SK-N-SH treated with all-trans-retinoic acid at 6 μM for 48 hours (cell line): ENCODE data around the gene TAS2R3.

ENCODE experiments used
- ATAC-seq: fragments of 200-7000 bp; cut with Tn5 transposase; 3 replicates; pipeline ENCODE4 v1.9.1; 2020; ENCODE audit warnings: mild to moderate bottlenecking, moderate library complexity
- ARNTL ChIP-seq: fragments of 450-650 bp; formaldehyde crosslinking; IDR thresholded peaks from 2 replicates; pipeline ENCODE4 v1.5.0; 2020; ENCODE audit warnings: low read depth, mild to moderate bottlenecking, moderate library complexity, borderline replicate concordance
- BACH2 ChIP-seq: fragments of 250-450 bp; sonication (Bioruptor Pico); IDR thresholded peaks from 2 replicates; pipeline ENCODE4 v1.9.0; 2021; ENCODE audit warnings: mild to moderate bottlenecking, borderline replicate concordance
- CREB5 ChIP-seq: fragments of 250-450 bp; sonication (Bioruptor Pico); IDR thresholded peaks from 2 replicates; pipeline ENCODE4 v1.5.1; 2020; ENCODE audit warnings: low read depth, mild to moderate bottlenecking, moderate library complexity
- CSDC2 ChIP-seq: fragments of 250-450 bp; sonication (Bioruptor Pico); IDR thresholded peaks from 2 replicates; pipeline ENCODE4 v1.5.0; 2020; ENCODE audit warnings: mild to moderate bottlenecking, moderate library complexity
- CSRNP3 ChIP-seq: fragments of 250-450 bp; sonication (Bioruptor Pico); IDR thresholded peaks from 2 replicates; pipeline ENCODE4 v1.5.1; 2021; ENCODE audit warnings: mild to moderate bottlenecking, moderate library complexity
- ESRRG ChIP-seq: fragments of 250-450 bp; sonication (Bioruptor Pico); IDR thresholded peaks from 2 replicates; pipeline ENCODE4 v1.6.1; 2021; ENCODE audit warnings: mild to moderate bottlenecking
- GLIS3 ChIP-seq: fragments of 250-450 bp; sonication (Bioruptor Pico); IDR thresholded peaks from 2 replicates; pipeline ENCODE4 v1.5.0; 2020; ENCODE audit warnings: mild to moderate bottlenecking, moderate library complexity
- ISL1 ChIP-seq: fragments of 250-450 bp; sonication (Bioruptor Pico); IDR thresholded peaks from 2 replicates; pipeline ENCODE4 v2.1.2; 2022; ENCODE audit warnings: mild to moderate bottlenecking, moderate library complexity
- OSR1 ChIP-seq: fragments of 250-450 bp; sonication (Bioruptor Pico); IDR thresholded peaks from 2 replicates; pipeline ENCODE4 v1.8.0; 2022; ENCODE audit warnings: moderate library complexity, mild to moderate bottlenecking, inconsistent platforms
- PATZ1 ChIP-seq: fragments of 250-450 bp; sonication (Bioruptor Pico); IDR thresholded peaks from 2 replicates; pipeline ENCODE4 v1.8.0; 2020; ENCODE audit warnings: mild to moderate bottlenecking, moderate library complexity, borderline replicate concordance
- PPARA ChIP-seq: fragments of 250-450 bp; sonication (Bioruptor Pico); IDR thresholded peaks from 2 replicates; pipeline ENCODE4 v1.5.0; 2020; ENCODE audit warnings: mild to moderate bottlenecking, borderline replicate concordance
- SNAI2 ChIP-seq: fragments of 250-450 bp; sonication (Bioruptor Pico); IDR thresholded peaks from 2 replicates; pipeline ENCODE4 v1.5.0; 2020; ENCODE audit warnings: mild to moderate bottlenecking, moderate library complexity
- TSHZ2 ChIP-seq: fragments of 250-450 bp; sonication (Bioruptor Pico); IDR thresholded peaks from 2 replicates; pipeline ENCODE4 v1.5.0; 2020; ENCODE audit warnings: mild to moderate bottlenecking, moderate library complexity
- ZC3H10 ChIP-seq: fragments of 250-450 bp; sonication (Bioruptor Pico); IDR thresholded peaks from 2 replicates; pipeline ENCODE4 v1.5.1; 2021; ENCODE audit warnings: mild to moderate bottlenecking, moderate library complexity
- ZFP3 ChIP-seq: fragments of 250-450 bp; sonication (Bioruptor Pico); IDR thresholded peaks from 2 replicates; pipeline ENCODE4 v1.5.0; 2020; ENCODE audit warnings: mild to moderate bottlenecking, moderate library complexity
- ZFP30 ChIP-seq: fragments of 450-650 bp; formaldehyde crosslinking; IDR thresholded peaks from 2 replicates; pipeline ENCODE4 v1.5.0; 2022; ENCODE audit warnings: mild to moderate bottlenecking, moderate library complexity
- ZNF565 ChIP-seq: fragments of 450-650 bp; formaldehyde crosslinking; conservative IDR thresholded peaks from 2 replicates; pipeline ENCODE4 v1.5.0; 2020; ENCODE audit warnings: low read depth, mild to moderate bottlenecking, moderate library complexity
- ZNF8 ChIP-seq: fragments of 450-650 bp; formaldehyde crosslinking; IDR thresholded peaks from 2 replicates; pipeline ENCODE4 v1.5.0; 2020; ENCODE audit warnings: mild to moderate bottlenecking, moderate library complexity
- TF ChIP-seq, protein P1 (sequence below): fragments of 250-450 bp; sonication (Bioruptor Pico); IDR thresholded peaks from 2 replicates; pipeline ENCODE4 v1.8.0; 2021; ENCODE audit warnings: low read depth, mild to moderate bottlenecking, moderate library complexity, borderline replicate concordance

TAS2R3 gene

GRCh38 chr7:141792526-141792925, 28.6 kb downstream of the TAS2R3 start:
- TF ChIP-seq ZNF8 = no peak
- no peak for TF ChIP-seq PPARA (CRISPR knock-in tag)
- TF ChIP-seq ZC3H10 (CRISPR knock-in tag) = no peak
- no peak for TF ChIP-seq TSHZ2 (CRISPR knock-in tag)
- TF ChIP-seq, protein P1, sequence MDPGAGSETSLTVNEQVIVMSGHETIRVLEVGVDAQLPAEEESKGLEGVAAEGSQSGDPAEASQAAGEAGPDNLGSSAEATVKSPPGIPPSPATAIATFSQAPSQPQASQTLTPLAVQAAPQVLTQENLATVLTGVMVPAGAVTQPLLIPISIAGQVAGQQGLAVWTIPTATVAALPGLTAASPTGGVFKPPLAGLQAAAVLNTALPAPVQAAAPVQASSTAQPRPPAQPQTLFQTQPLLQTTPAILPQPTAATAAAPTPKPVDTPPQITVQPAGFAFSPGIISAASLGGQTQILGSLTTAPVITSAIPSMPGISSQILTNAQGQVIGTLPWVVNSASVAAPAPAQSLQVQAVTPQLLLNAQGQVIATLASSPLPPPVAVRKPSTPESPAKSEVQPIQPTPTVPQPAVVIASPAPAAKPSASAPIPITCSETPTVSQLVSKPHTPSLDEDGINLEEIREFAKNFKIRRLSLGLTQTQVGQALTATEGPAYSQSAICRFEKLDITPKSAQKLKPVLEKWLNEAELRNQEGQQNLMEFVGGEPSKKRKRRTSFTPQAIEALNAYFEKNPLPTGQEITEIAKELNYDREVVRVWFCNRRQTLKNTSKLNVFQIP (CRISPR knock-in tag) = no peak
- TF ChIP-seq ESRRG (CRISPR knock-in tag) = no peak
- TF ChIP-seq ZFP3 = no peak
- TF ChIP-seq SNAI2 = no peak
- no peak for TF ChIP-seq CSRNP3 (CRISPR knock-in tag)
- TF ChIP-seq CSDC2 = no peak
- TF ChIP-seq ISL1 (CRISPR knock-in tag) = no peak
- TF ChIP-seq ARNTL = no peak
- no peak for TF ChIP-seq PATZ1 (CRISPR knock-in tag)
- no peak for TF ChIP-seq BACH2 (CRISPR knock-in tag)
- TF ChIP-seq CREB5 (CRISPR knock-in tag) = no peak
- no peak for TF ChIP-seq OSR1
- no peak for TF ChIP-seq GLIS3 (CRISPR knock-in tag)
- no peak for TF ChIP-seq ZNF565 (CRISPR knock-in tag)
- TF ChIP-seq ZFP30 = no peak

More at GRCh38 chr7:141792526-141792925, 28.6 kb downstream of the TAS2R3 start:
- no peak for ATAC-seq
